IMR-90 (cell line): Measurements from ENCODE around the gene KIF13A. TPM values are rescaled to one million over a fixed set of nuclear protein-coding genes. Genes with fewer than 3 reads are reported as not detected.

Experiments used
- ATAC-seq: fragments of 200-7000 bp; cut with Tn5 transposase; 2 replicates; pipeline ENCODE4 v1.9.1; 2020; ENCODE audit warnings: low read depth, mild to moderate bottlenecking, moderate library complexity
- BruUV-seq: library from RNA; stranded (reverse); fragments of 400-500 nt; replicated peaks from 2 replicates; lab custom pipeline; 2021; lab: Mats Ljungman, UMichigan
- CTCF ChIA-PET: fragments of 300-600 bp; formaldehyde crosslinking; extraction: SDS; loops from one replicate; lab custom pipeline; 2021; ENCODE audit warnings: antibody characterized with exemption; lab: Yijun Ruan, JAX
- POLR2A ChIA-PET: fragments of 300-600 bp; sonication (Branson Sonifier 250); formaldehyde crosslinking; loops from one replicate; lab custom pipeline; 2022; ENCODE audit warnings: antibody characterized with exemption; ENCODE audit not compliant: unreplicated experiment; lab: Charles Lee
- DNase-seq: peaks from one replicate; pipeline ENCODE4 v3.0.0; 2013
- H2AFZ ChIP-seq: replicated peaks from 2 replicates; pipeline ENCODE3; 2013; ENCODE audit warnings: low read length, mild to moderate bottlenecking; ENCODE audit not compliant: poor library complexity
- H2AK5ac ChIP-seq: 2 replicates; pipeline ENCODE4 v1.6.1; 2013; ENCODE audit warnings: low read depth, low read length, inconsistent platforms
- H2AK9ac ChIP-seq: replicated peaks from 2 replicates; pipeline ENCODE3; 2013; ENCODE audit warnings: mild to moderate bottlenecking, low read depth, low read length, moderate library complexity; ENCODE audit not compliant: poor library complexity
- H2BK120ac ChIP-seq: 2 replicates; pipeline ENCODE4 v1.6.1; 2013; ENCODE audit warnings: low read depth, low read length, inconsistent platforms
- H2BK15ac ChIP-seq: 3 replicates; pipeline ENCODE4 v1.6.1; 2013; ENCODE audit warnings: low read depth, low read length, inconsistent platforms
- H2BK20ac ChIP-seq: 2 replicates; pipeline ENCODE4 v1.6.1; 2013; ENCODE audit warnings: low read depth, mild to moderate bottlenecking, inconsistent platforms, low read length, moderate library complexity
- H2BK5ac ChIP-seq: 2 replicates; pipeline ENCODE4 v1.6.1; 2013; ENCODE audit warnings: mild to moderate bottlenecking, low read depth, low read length, inconsistent platforms; ENCODE audit not compliant: poor library complexity, severe bottlenecking
- H3K14ac ChIP-seq: replicated peaks from 2 replicates; pipeline ENCODE4 v1.6.1; 2013; ENCODE audit warnings: low read depth, low read length, inconsistent platforms
- H3K18ac ChIP-seq: 2 replicates; pipeline ENCODE4 v1.6.1; 2013; ENCODE audit warnings: low read depth, low read length, control low read depth
- H3K23ac ChIP-seq: 2 replicates; pipeline ENCODE4 v1.6.1; 2013; ENCODE audit warnings: low read depth, low read length, inconsistent platforms
- H3K27ac ChIP-seq: 2 replicates; pipeline ENCODE4 v1.5.1; 2013; ENCODE audit warnings: mild to moderate bottlenecking, control low read depth, low read length; ENCODE audit not compliant: insufficient read depth
- H3K27me3 ChIP-seq: 2 replicates; pipeline ENCODE4 v1.6.1; 2013; ENCODE audit warnings: low read length; ENCODE audit not compliant: control insufficient read depth, insufficient read depth
- H3K36me3 ChIP-seq: 2 replicates; pipeline ENCODE4 v1.6.1; 2013; ENCODE audit warnings: low read length, mixed read lengths; ENCODE audit not compliant: control insufficient read depth, insufficient read depth
- H3K4ac ChIP-seq: 2 replicates; pipeline ENCODE4 v1.6.1; 2013; ENCODE audit warnings: low read depth, low read length, inconsistent platforms
- H3K4me1 ChIP-seq: 2 replicates; pipeline ENCODE4 v1.6.1; 2013; ENCODE audit warnings: low read length, mixed read lengths; ENCODE audit not compliant: control insufficient read depth, insufficient read depth
- H3K4me2 ChIP-seq: 2 replicates; pipeline ENCODE4 v1.6.1; 2013; ENCODE audit warnings: low read depth, mild to moderate bottlenecking, control low read depth, low read length, moderate library complexity
- H3K4me3 ChIP-seq: 2 replicates; pipeline ENCODE4 v1.5.1; 2013; ENCODE audit warnings: low read depth, mild to moderate bottlenecking, control low read depth, low read length, moderate library complexity; ENCODE audit not compliant: insufficient read depth
- H3K56ac ChIP-seq: 2 replicates; pipeline ENCODE4 v1.6.1; 2013; ENCODE audit warnings: low read length, inconsistent platforms; ENCODE audit not compliant: insufficient read depth; ENCODE audit errors: extremely low read depth
- H3K79me1 ChIP-seq, 2 experiments: 2 replicates each; pipeline ENCODE4 v1.6.1; 2013; ENCODE audit warnings: low read length in 2 of 2, inconsistent platforms in 1 of 2, low read depth in 1 of 2
- H3K9ac ChIP-seq: 2 replicates; pipeline ENCODE4 v1.6.1; 2013; ENCODE audit warnings: low read depth, low read length, control low read depth
- H3K9me1 ChIP-seq: 2 replicates; pipeline ENCODE4 v1.6.1; 2013; ENCODE audit warnings: low read length, inconsistent platforms; ENCODE audit not compliant: insufficient read depth
- H3K9me3 ChIP-seq: 2 replicates; pipeline ENCODE4 v1.6.1; 2013; ENCODE audit warnings: low read length; ENCODE audit not compliant: control insufficient read depth, insufficient read depth
- H4K20me1 ChIP-seq: 2 replicates; pipeline ENCODE4 v1.6.1; 2013; ENCODE audit warnings: low read length, inconsistent platforms; ENCODE audit not compliant: insufficient read depth
- H4K5ac ChIP-seq: 2 replicates; pipeline ENCODE4 v1.6.1; 2013; ENCODE audit warnings: mild to moderate bottlenecking, low read depth, low read length, control low read depth
- H4K8ac ChIP-seq, 2 experiments: 2 replicates each; pipeline ENCODE4 v1.6.1; 2013; ENCODE audit warnings: low read depth in 2 of 2, low read length in 2 of 2, control low read depth in 1 of 2, inconsistent platforms in 1 of 2
- H4K91ac ChIP-seq: 2 replicates; pipeline ENCODE4 v1.6.1; 2013; ENCODE audit warnings: low read depth, low read length, inconsistent platforms; ENCODE audit not compliant: insufficient read depth
- BHLHE40 ChIP-seq: fragments of 150-350 bp; IDR thresholded peaks from 2 replicates; pipeline ENCODE4 v1.6.1; 2016; ENCODE audit warnings: mild to moderate bottlenecking, low read depth, low read length
- CEBPB ChIP-seq: IDR thresholded peaks from 2 replicates; pipeline ENCODE4 v1.6.1; 2012; ENCODE audit warnings: low read depth, low read length, improper control_type of control experiment
- CHD1 ChIP-seq: IDR thresholded peaks from 2 replicates; pipeline ENCODE4 v1.6.1; 2012; ENCODE audit warnings: low read depth, low read length, improper control_type of control experiment
- ELK1 ChIP-seq: fragments of 150-350 bp; IDR thresholded peaks from 2 replicates; pipeline ENCODE4 v1.6.1; 2016; ENCODE audit warnings: low read depth, mild to moderate bottlenecking, low read length, moderate library complexity, borderline replicate concordance
- FOS ChIP-seq: fragments of 150-350 bp; IDR thresholded peaks from 2 replicates; pipeline ENCODE4 v1.6.1; 2016; ENCODE audit warnings: low read depth, low read length
- MAFK ChIP-seq: IDR thresholded peaks from 2 replicates; pipeline ENCODE4 v1.6.1; 2012; ENCODE audit warnings: low read depth, low read length, improper control_type of control experiment
- MAZ ChIP-seq: IDR thresholded peaks from 2 replicates; pipeline ENCODE4 v1.6.1; 2012; ENCODE audit warnings: low read depth, mild to moderate bottlenecking, low read length, improper control_type of control experiment, moderate library complexity, borderline replicate concordance
- MXI1 ChIP-seq: IDR thresholded peaks from 2 replicates; pipeline ENCODE4 v1.6.1; 2012; ENCODE audit warnings: low read depth, mild to moderate bottlenecking, low read length, moderate library complexity, borderline replicate concordance
- NFE2L2 ChIP-seq: fragments of 150-350 bp; IDR thresholded peaks from 2 replicates; pipeline ENCODE4 v1.6.1; 2016; ENCODE audit warnings: low read depth, mild to moderate bottlenecking, low read length
- POLR2A ChIP-seq: IDR thresholded peaks from 2 replicates; pipeline ENCODE4 v1.6.1; 2012; ENCODE audit warnings: mild to moderate bottlenecking, low read depth, low read length
- RAD21 ChIP-seq: IDR thresholded peaks from 2 replicates; pipeline ENCODE4 v1.6.1; 2012; ENCODE audit warnings: low read length, improper control_type of control experiment
- RCOR1 ChIP-seq: IDR thresholded peaks from 2 replicates; pipeline ENCODE4 v1.6.1; 2012; ENCODE audit warnings: mild to moderate bottlenecking, low read length, improper control_type of control experiment; ENCODE audit not compliant: insufficient replicate concordance
- RFX5 ChIP-seq: IDR thresholded peaks from 2 replicates; pipeline ENCODE4 v1.8.0; 2012; ENCODE audit warnings: low read depth, mild to moderate bottlenecking, low read length, moderate library complexity
- SMC3 ChIP-seq: fragments of 150-350 bp; IDR thresholded peaks from 2 replicates; pipeline ENCODE4 v1.6.1; 2016; ENCODE audit warnings: low read depth, mild to moderate bottlenecking, antibody characterized with exemption, low read length, moderate library complexity
- USF2 ChIP-seq: fragments of 150-350 bp; IDR thresholded peaks from 2 replicates; pipeline ENCODE4 v1.6.1; 2017; ENCODE audit warnings: mild to moderate bottlenecking, antibody characterized with exemption, low read length, low read depth
- WGBS, 2 experiments: methylation state at CpG; one replicate each; pipeline versions ENCODE4 v1.1.5 to v1.1.7; 2013; ENCODE audit warnings: missing lambda C conversion rate in 2 of 2; ENCODE audit not compliant: insufficient read length in 1 of 2; ENCODE audit errors: extremely low coverage in 2 of 2; 5-methylcytosine and 5-hydroxymethylcytosine counted together
- dilution Hi-C: fragments of 300-500 bp; cut with HindIII; formaldehyde crosslinking; loops from one replicate; pipeline ENCODE4 v1.14.3; 2018; ENCODE audit warnings: low sequenced_read_pairs; ENCODE audit not compliant: unreplicated experiment
- in situ Hi-C: fragments of 300-500 bp; cut with MboI; formaldehyde crosslinking; loops from 3 replicates; pipeline ENCODE4 v1.14.3; 2019; ENCODE audit warnings: low sequenced_read_pairs, inconsistent platforms, mixed read lengths
- intact Hi-C: fragments of 100-400 bp; cut with micrococcal nuclease; formaldehyde crosslinking; loops from 2 replicates; pipeline ENCODE4 v1.10.0; 2022
- polyA plus RNA-seq, 3 experiments: library from polyadenylated mRNA; depleted of rRNA; stranded (reverse); fragments of >200 nt; gene quantifications; 2 replicates each; pipeline ENCODE4 v1.2.3, GENCODE V29; 2012; ENCODE audit warnings: low replicate concordance in 1 of 3
- total RNA-seq: library from RNA; depleted of rRNA; stranded (reverse); fragments of >200 nt; gene quantifications from 2 replicates; pipeline ENCODE4 v1.2.3, GENCODE V29; 2012
- TF ChIP-seq, protein P1 (sequence below): conservative IDR thresholded peaks from 2 replicates; pipeline ENCODE4 v1.5.1; 2012; ENCODE audit warnings: mild to moderate bottlenecking, low read depth, low read length, improper control_type of control experiment

Gene KIF13A
- total and polyA plus RNA-seq, 2 of the 4 experiments (the other 2 are of a cell fraction), result 23.3 to 51.8 TPM

DNA sequence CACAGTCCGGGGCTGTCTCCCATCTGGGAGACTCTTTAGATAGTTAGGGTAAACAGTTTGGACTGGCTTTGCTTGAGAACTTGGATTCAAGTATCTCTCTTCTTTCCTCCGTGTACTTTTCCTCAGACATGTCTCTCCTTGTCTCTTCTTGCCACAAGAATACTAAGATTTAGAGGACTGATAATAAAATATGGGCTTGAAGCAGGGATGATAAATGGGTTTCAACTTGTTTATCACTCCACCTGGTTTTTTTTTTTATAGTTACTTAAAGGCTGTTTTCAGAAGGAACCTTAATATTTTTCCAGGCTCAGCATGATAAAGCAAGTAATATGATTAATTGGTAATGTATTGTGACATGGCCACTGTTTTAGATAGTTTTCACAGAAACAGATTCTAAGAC is 40.9 kb upstream of the KIF13A start:
- ATAC-seq (no peak), DNase-seq (no peak)
- H3K4me3 ChIP-seq, result no peak overlapping the region
- no peak overlapping the region for H3K18ac ChIP-seq
- no peaks in the 10 kb centered on the region for H3K27me3 ChIP-seq
- in situ Hi-C loops (no loop called here), dilution Hi-C loops (no loop called here), intact Hi-C loops (no loop called here)
- H2BK15ac ChIP-seq, result no peak overlapping the region
- no peaks in the 10 kb centered on the region for H3K4me1 ChIP-seq
- H4K8ac ChIP-seq, result no peak overlapping the region
- ChIA-PET POLR2A (no interaction called here), CTCF (no interaction called here)
- no peak overlapping the region for H2BK20ac ChIP-seq
- TF ChIP-seq POLR2A, result no peak
- TF ChIP-seq RCOR1, result no peak
- TF ChIP-seq CEBPB, result no peak
- TF ChIP-seq ELK1, result no peak
- no peak for TF ChIP-seq USF2
- no peak for TF ChIP-seq RFX5
- no peak for TF ChIP-seq MAZ
- TF ChIP-seq CHD1, result no peak
- no peak for TF ChIP-seq FOS
- no peak for TF ChIP-seq SMC3
- TF ChIP-seq RAD21, result no peak
- TF ChIP-seq, protein P1, sequence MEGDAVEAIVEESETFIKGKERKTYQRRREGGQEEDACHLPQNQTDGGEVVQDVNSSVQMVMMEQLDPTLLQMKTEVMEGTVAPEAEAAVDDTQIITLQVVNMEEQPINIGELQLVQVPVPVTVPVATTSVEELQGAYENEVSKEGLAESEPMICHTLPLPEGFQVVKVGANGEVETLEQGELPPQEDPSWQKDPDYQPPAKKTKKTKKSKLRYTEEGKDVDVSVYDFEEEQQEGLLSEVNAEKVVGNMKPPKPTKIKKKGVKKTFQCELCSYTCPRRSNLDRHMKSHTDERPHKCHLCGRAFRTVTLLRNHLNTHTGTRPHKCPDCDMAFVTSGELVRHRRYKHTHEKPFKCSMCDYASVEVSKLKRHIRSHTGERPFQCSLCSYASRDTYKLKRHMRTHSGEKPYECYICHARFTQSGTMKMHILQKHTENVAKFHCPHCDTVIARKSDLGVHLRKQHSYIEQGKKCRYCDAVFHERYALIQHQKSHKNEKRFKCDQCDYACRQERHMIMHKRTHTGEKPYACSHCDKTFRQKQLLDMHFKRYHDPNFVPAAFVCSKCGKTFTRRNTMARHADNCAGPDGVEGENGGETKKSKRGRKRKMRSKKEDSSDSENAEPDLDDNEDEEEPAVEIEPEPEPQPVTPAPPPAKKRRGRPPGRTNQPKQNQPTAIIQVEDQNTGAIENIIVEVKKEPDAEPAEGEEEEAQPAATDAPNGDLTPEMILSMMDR, result no peak
- TF ChIP-seq NFE2L2, result no peak
- no peak for TF ChIP-seq MAFK
- no peak for TF ChIP-seq MXI1
- TF ChIP-seq BHLHE40, result no peak
- no peak overlapping the region for H3K4ac ChIP-seq
- no TSS peak for BruUV-seq
- no peak overlapping the region for H4K5ac ChIP-seq
- H2AK5ac ChIP-seq, result no peak overlapping the region
- no peaks in the 10 kb centered on the region for H3K79me1 ChIP-seq
- no peak overlapping the region for H2AFZ ChIP-seq
- no peaks in the 10 kb centered on the region for H4K20me1 ChIP-seq
- H3K9me1 ChIP-seq, result peaks cover 3% of the 10 kb centered on the region; the same call in 1 of the 2 replicates
- H3K14ac ChIP-seq, result no peak overlapping the region
- H3K27ac ChIP-seq, result no peak overlapping the region
- H2AK9ac ChIP-seq, result no peak overlapping the region
- WGBS, 2 experiments, result no CpG with 5 or more reads among the region's 2 CpGs
- no peaks in the 10 kb centered on the region for H3K9me3 ChIP-seq
- H3K9ac ChIP-seq, result no peak overlapping the region
- no peak overlapping the region for H2BK5ac ChIP-seq
- H3K4me2 ChIP-seq, result no peak overlapping the region
- no peaks in the 10 kb centered on the region for H3K36me3 ChIP-seq
- H2BK120ac ChIP-seq, result no peak overlapping the region
- H3K56ac ChIP-seq, result no peak overlapping the region
- H4K91ac ChIP-seq, result no peak overlapping the region
- H3K23ac ChIP-seq, result no peak overlapping the region
